ENCODE results near the gene TINCR. TPM values are rescaled to one million over a fixed set of nuclear protein-coding genes. Genes with fewer than 3 reads are reported as not detected.

TINCR gene
- total RNA-seq, 4 donors from 2014 or later = 19.6 to 44.2 (median 28.0) TPM

DNA sequence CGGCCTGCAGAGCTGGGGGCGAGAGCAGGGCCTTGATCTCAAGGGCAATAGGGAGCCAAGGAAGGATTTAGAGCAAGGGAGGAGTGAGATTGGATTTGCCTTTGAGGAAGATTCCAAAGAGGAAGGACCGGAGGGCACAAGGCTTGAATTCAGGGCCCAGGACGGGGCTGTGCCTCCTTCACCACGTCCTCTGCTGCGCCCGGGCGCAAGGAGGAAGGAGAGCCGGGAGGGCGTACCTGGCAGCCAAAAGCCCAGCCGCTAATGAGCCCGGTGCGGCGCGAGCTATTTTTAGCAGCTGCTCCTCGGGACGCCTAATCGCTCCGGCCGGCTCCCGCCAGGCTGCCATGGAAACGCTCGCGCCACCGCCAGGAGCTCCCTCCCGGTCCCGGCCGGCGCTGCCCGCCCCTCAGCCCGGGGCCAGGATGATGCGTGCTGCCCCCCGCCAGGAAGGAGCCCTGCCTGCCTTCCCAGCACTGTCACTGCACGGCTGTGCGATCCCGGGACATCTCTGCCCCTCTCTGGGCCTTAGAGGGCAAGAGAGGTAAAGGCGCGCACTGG lies 31.3 kb downstream of the TINCR start:
- H3K4me3 ChIP-seq = peak overlapping the region in 3 of 4 donors; percentile 13 to 52 (median 15)
- TF ChIP-seq POLR2A (IDR thresholded peaks at IDR 0.05) = no peak
- TF ChIP-seq, protein P1, sequence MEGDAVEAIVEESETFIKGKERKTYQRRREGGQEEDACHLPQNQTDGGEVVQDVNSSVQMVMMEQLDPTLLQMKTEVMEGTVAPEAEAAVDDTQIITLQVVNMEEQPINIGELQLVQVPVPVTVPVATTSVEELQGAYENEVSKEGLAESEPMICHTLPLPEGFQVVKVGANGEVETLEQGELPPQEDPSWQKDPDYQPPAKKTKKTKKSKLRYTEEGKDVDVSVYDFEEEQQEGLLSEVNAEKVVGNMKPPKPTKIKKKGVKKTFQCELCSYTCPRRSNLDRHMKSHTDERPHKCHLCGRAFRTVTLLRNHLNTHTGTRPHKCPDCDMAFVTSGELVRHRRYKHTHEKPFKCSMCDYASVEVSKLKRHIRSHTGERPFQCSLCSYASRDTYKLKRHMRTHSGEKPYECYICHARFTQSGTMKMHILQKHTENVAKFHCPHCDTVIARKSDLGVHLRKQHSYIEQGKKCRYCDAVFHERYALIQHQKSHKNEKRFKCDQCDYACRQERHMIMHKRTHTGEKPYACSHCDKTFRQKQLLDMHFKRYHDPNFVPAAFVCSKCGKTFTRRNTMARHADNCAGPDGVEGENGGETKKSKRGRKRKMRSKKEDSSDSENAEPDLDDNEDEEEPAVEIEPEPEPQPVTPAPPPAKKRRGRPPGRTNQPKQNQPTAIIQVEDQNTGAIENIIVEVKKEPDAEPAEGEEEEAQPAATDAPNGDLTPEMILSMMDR (IDR thresholded peaks at IDR 0.05) = no peak
- H3K36me3 ChIP-seq = no peaks in the 10 kb centered on the region
- peak overlapping the region in 2 of 4 donors; percentile 32 to 42 for H3K27ac ChIP-seq
- 3% methylated on average over 12 to 19 of the region's 38 CpGs for WGBS, 2 donors
- DNase-seq = no peak
- intact Hi-C loops (cut with DNase I) = no loop called here
- peaks cover 0 to 50% (median 1%) of the 10 kb centered on the region in 4 donors for H3K27me3 ChIP-seq
- peaks cover 4 to 27% (median 8%) of the 10 kb centered on the region in 3 donors for H3K4me1 ChIP-seq
- peaks cover 0 to 22% (median 17%) of the 10 kb centered on the region in 3 donors for H3K9me3 ChIP-seq

DNA sequence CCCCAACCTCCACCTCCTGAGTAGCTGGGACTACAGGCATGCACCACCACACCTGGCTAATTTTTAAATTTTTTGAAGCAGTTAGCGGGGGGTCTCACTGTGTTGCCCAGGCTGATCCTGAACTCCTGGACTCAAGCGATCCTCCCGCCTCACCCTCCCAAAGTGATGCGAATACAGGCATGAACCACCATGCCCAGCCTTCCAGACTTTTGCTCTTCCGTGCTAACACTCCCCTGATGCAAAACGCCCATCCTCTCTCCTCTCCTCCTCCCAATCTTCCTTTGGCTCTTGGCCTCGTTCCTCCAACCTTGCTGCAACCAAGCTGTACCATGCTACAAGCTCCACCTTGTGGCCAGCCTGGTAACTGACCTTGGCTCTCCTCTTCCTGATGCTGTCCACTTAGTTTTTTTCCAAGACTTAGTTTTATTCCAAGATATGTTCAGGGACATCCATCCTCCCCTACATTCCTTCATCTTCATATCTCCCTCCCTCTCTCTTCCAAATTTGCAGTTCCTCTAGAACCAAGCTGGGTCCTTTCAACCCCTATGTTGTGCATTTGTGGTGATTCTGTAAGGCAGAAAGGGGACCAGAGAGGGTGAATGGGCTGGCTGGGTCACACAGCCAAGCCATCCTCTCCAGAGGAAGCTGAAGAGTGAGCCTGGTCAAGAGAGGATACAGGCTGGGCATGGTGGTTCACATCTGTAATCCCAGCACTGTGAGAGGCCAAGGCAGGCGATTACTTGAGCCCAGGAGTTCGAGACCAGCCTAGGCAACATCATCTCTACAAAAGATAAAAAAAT lies 32.8 kb downstream of the TINCR start:
- intact Hi-C loops (cut with DNase I) = no loop called here
- 70 to 75% methylated on average over 9 of the region's 9 CpGs for WGBS, 2 donors

DNA sequence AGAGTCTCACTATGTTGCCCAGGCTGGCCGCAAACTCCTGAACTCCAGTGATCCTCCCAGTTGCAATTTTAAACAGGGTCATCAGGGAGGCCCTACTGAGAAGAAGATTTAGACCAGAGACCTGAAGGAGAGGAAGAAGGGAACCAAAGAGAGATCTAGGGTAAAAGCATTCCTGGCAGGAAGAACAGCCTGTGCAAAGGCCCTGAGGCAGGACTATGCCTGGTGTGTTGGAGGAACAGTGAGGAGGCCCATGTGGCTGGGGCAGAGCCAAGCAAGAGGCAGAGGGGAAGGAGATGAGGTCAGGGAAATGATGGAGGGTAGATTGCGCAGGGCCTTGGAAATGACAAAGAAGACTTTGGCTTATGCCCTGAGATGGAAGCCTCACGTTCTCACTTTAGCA lies 34.5 kb downstream of the TINCR start:
- 88 to 96% methylated on average over 3 of the region's 3 CpGs for WGBS, 2 donors
- TF ChIP-seq POLR2A (IDR thresholded peaks at IDR 0.05) = no peak
- TF ChIP-seq, protein P1 (IDR thresholded peaks at IDR 0.05) = no peak
- no peak for DNase-seq
- no peaks in the 10 kb centered on the region for H3K36me3 ChIP-seq
- no peak overlapping the region for H3K4me3 ChIP-seq
- intact Hi-C loops (cut with DNase I) = no loop called here
- H3K9me3 ChIP-seq = peaks cover 0 to 22% (median 17%) of the 10 kb centered on the region in 3 donors
- no peak overlapping the region for H3K27ac ChIP-seq
- peaks cover 4 to 19% (median 8%) of the 10 kb centered on the region in 3 donors for H3K4me1 ChIP-seq
- peaks cover 0 to 32% (median 1%) of the 10 kb centered on the region in 4 donors for H3K27me3 ChIP-seq

More for the DNA sequence above, 32.8 kb downstream of the TINCR start:
- Histone ChIP-seq H3K9me3 (peaks cover 0 to 22% (median 17%) of the 10 kb centered on the region in 3 donors), H3K4me1 (peaks cover 4 to 27% (median 8%) of the 10 kb centered on the region in 3 donors), H3K27me3 (peaks cover 0 to 41% (median 1%) of the 10 kb centered on the region in 4 donors), H3K4me3 (no peak overlapping the region), H3K27ac (no peak overlapping the region), H3K36me3 (no peaks in the 10 kb centered on the region)
- no peak for TF ChIP-seq POLR2A (IDR thresholded peaks at IDR 0.05)
- TF ChIP-seq, protein P1 (IDR thresholded peaks at IDR 0.05) = peak in 1 of 6 experiments; percentile 42
- DNase-seq = no peak

DNA sequence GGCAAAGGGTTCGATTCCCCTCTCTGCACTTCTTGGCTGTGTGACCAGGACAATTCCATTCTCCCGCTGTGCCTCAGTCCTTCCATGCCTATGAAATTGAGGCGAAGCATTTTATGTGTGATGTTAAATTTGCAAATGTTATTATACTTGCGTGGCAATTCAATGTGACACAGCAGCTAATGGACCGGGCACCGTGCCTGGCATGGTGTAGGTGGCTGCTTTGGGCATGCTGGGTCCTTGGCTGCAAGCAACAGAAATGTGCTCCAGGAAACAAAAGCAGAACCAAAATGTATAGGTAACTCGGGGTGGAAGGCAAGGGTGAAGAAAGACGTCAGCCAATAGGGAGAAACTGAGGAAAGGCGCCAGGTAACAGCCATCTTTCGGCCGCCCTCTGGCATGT lies 37.1 kb downstream of the TINCR start:
- intact Hi-C loops (cut with DNase I) = no loop called here
- no peak for TF ChIP-seq POLR2A (IDR thresholded peaks at IDR 0.05)
- TF ChIP-seq, protein P1 (IDR thresholded peaks at IDR 0.05) = no peak
- Histone ChIP-seq H3K4me1 (no peaks in the 10 kb centered on the region), H3K27ac (no peak overlapping the region), H3K4me3 (no peak overlapping the region), H3K36me3 (no peaks in the 10 kb centered on the region), H3K9me3 (peaks cover 0 to 22% (median 17%) of the 10 kb centered on the region in 3 donors), H3K27me3 (peaks cover 0 to 27% (median 0%) of the 10 kb centered on the region in 4 donors)
- DNase-seq = no peak
- 60 to 68% methylated on average over 11 of the region's 11 CpGs for WGBS, 2 donors

DNA sequence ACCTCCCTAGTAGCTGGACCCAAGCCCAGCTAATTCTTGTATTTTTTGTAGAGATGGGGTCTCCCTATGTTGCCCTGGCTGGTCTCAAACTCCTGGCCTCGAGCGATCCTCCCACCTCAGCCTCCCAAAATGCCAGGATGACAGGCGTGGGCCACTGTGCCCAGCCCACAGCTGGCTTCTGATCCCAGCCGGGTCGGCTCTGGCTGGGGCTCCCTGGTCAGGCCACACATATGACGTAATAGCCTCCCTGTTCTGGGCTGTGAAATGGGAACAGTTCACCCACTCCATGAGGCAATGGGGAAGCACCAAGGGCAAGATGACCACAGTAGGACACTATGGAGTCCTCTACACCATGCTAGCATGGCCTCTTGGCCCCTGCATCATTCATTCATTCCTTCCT lies 41.1 kb downstream of the TINCR start:
- H3K4me3 ChIP-seq = no peak overlapping the region
- intact Hi-C loops (cut with DNase I) = no loop called here
- no peak for DNase-seq
- H3K27me3 ChIP-seq = peaks cover 0 to 36% (median 0%) of the 10 kb centered on the region in 4 donors
- no peak for TF ChIP-seq POLR2A (IDR thresholded peaks at IDR 0.05)
- TF ChIP-seq, protein P1 (IDR thresholded peaks at IDR 0.05) = no peak
- H3K27ac ChIP-seq = no peak overlapping the region
- no peaks in the 10 kb centered on the region for H3K9me3 ChIP-seq
- H3K4me1 ChIP-seq = no peaks in the 10 kb centered on the region
- WGBS, 2 donors = 50 to 83% methylated on average over 1 to 6 of the region's 6 CpGs
- no peaks in the 10 kb centered on the region for H3K36me3 ChIP-seq

All from esophagus squamous epithelium (tissue), 5 donors.